ENCODE data around the gene HMGN1.
"Not testable (repeated sequence)": the region's sequence is repeated elsewhere in the genome, so short reads cannot be mapped to it uniquely, and the experiment has no call there.

The HMGN1 gene, protein sequence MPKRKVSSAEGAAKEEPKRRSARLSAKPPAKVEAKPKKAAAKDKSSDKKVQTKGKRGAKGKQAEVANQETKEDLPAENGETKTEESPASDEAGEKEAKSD

GRCh38 chr21:39348355-39349210 is at the start of gene HMGN1:
Gene HMGN1 (minus strand): TSS chr21:39349088. CDS start chr21:39348917, 171 bp downstream.
- DNase-seq = peak; percentile 89

GRCh38 chr21:39397646-39398385 is 48.9 kb upstream of the HMGN1 start:
- DNase-seq = no peak

DNA sequence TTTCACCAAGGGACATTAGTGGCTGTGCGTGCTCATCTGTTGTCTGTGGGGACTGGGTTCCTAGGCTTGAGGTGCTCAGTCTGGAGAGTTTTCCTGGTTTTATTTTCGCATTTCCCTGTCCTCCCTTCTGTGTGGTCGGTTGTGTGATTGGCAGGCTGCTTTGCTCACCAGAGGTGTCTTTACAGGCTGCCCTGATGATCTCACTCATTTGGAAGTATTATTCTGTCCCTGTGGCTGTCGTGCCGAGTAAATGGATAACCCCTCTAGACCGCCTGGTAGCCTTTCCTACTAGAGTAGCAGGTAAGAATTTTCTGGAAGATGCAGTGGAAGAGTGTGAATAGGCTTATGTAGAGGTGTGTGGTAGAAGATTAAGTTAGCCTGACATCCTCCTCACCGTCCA is 44.1 kb upstream of the HMGN1 start:
- no peak for DNase-seq

DNA sequence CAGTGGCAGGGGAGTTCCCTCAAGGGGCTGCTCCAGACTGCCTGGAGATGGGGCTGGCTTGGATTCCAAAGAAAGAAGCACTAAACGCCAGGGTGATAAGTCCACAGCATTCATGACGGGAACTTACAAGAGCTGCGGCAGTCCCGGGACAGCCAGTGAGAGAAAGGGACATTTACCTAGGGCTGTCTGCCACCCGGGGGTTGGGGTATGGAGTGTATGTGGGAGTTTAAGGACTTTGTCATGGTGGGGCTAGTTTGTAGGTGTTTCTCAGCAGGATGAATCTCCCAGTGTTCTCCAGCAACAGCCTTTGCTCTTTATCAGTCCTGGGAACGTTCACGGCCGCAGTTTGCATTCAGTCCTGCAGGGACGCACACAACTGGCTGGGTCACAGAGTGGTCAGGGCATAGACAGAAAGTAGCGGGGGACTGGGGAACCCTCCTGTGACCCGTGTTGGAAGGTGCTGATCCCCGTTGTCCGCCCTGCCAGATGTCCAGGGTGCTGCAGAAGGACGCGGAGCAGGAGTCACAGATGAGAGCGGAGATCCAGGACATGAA is 41.4 kb upstream of the HMGN1 start:
- DNase-seq = no peak

DNA sequence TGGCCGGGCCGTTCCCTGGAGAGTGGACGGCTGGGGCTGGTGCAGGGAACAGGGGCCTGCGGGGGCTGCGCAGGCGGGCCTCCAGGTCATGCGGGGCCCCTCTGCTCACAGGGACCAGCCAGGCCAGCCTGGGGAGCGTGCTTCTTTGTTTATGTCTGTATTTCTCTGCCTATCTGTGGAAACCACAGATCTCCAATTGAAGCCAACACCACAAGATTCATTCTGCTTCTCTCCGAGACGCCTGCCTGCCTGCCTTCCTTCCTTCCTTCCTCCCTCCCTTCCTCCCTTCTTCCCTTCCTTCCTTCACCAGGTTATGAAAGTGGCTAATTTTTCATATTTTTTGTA is 39.9 kb upstream of the HMGN1 start:
- DNase-seq = no peak

GRCh38 chr21:39388038-39388810 is 39.3 kb upstream of the HMGN1 start:
- peak; percentile 85 for DNase-seq

- peak; percentile 93 for DNase-seq
These were observed 38.7 kb upstream of the HMGN1 start for GRCh38 chr21:39387461-39388037.

GRCh38 chr21:39386899-39387298 is 38.0 kb upstream of the HMGN1 start:
- DNase-seq = no peak

DNA sequence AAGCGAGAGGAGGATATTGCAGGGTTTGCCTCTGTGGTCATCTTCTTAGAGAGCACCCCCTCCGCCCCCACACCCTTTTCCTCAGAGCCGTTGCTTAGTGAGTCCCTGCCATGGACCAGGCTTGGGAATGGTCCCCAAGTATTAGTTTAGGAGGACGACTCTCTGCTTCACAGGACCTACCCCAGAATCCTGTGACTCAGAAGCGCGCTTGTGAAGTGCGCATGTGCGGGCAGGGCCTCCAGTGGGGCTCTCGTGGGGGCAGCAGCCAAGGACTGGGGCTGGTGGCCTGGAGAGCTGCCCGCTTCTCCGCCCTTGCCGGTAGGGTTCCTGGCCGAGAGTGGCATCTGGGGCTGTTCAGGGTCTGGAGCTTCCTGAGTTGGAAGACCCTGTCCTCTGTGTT is 37.3 kb upstream of the HMGN1 start:
- DNase-seq = peak; percentile 16

DNA sequence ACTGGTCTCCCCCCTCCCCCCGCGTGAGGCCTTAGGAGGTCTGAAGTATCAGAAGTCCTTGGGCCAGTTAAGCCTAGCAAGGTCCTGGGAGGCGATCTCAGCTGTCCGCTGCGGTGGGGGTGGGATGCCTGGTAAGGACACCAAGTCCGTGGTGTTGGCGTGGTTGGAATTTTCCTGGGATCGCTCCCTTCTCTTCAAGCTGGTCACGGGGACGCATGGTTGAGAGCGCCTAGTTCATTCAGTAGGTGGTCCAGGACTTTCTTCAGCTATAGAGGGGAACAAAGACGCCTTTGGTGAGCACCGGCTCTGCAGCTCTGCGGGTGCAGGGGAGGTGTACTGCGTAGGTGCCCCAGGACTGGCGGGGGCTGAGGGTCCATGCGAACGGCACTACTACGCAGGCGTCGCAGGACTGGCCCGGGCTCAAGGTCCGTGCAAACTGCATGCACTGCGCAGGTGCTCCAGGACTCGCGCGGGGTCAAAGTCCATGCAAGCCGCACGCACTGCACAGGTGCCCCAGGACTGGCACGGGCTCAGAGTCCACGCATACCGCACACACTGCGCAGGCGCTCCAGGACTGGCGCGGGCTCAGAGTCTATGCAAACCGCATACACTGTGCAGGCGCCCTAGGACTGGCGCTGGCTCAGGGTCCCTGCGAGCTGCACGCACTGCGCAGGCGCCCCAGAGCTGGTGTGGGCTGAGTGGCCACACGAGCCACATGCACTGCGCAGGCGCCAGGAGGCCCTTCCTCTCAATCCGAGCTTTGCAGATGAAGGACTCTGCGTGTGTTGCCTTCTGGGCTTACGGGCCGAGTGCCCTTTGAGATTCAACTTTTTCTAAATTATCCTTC is 36.6 kb upstream of the HMGN1 start:
- DNase-seq = peak; percentile 65

- DNase-seq = no peak
These were observed 35.9 kb upstream of the HMGN1 start for GRCh38 chr21:39384674-39385298.

GRCh38 chr21:39382096-39382495 is 33.2 kb upstream of the HMGN1 start:
- not testable (repeated sequence) for DNase-seq

DNA sequence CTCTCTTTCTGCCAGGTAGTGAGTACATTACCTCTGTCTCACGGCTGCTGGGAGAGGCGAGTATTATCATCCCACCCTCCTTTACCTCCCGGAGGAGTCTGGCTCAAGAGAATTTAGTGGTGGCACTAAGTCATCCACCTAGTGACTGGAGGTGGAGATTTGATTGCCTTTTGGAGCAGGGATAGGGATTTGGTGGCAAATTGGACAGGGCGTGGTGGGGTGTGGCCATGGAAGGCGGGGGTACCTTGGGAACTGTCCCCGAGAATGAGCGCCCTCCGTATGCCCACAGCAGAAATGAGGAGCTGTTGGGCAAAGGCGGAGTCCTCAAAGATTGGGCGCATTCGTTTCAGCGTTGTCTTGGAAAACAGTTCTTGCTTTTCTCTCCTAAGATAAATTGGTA is 32.1 kb upstream of the HMGN1 start:
- DNase-seq = no peak

DNA sequence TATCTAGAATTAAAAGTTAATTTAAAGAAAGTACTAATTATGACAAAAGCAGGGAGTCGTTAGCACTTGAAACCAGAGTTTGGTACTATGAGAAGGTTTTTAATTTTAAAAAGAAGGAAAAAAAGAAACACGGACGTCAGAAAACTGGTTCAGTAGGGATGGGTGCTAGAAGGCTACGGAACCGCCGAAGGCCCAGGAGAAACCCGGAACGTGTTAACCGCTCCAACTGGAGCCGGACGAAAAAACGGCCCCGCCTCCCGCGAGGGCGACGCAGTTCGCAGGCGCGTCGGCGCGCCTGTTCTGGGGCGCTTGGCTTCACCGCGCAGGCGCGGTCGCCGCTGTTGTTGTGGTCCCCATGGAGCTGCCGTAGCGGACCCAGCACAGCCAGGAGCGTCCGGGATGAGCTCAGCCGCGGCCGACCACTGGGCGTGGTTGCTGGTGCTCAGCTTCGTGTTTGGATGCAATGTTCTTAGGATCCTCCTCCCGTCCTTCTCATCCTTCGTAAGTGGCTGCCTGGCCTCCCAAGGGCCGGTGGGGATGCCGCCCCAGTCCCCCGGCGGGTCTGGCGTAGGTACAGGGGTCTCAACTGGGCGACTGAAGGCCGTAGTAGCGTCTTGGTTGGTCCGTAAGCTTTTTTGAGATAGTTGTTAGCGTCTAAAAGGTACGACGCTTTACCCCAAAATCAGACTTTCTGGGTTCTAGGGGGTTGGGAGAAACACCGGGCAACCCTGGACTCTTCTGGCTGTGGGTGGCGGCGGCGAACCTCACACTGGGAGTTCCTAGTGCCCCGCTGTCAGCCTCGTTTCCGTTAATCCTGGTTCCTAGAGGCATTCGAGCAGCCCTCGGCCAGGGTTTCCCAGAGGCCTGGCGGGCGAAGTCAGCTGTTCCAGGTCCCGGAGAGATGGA is 31.4 kb upstream of the HMGN1 start:
- DNase-seq = peak; percentile 93

GRCh38 chr21:39377444-39378050 is 28.7 kb upstream of the HMGN1 start:
- DNase-seq = no peak

GRCh38 chr21:39375446-39375845 is 26.6 kb upstream of the HMGN1 start:
- DNase-seq = no peak

DNA sequence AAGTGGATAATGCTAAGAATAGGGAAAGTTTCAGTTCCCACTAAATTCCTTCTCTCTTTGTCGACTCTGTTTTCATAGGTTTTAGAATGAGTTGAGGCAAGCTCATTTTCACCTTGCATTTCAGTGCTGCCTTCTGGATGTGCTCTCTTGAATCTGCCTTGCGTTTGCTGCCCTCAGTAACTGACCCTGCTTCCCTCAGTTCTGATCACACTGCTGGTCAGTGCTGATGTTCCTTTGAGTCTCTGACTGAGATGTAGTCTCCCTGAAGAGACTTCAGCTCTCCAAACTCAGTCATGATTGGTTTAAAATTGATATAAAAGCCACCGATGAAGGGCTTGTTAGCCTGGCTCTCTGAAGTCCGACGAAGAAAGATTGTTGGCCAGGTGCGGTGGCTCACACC is 25.2 kb upstream of the HMGN1 start:
- no peak for DNase-seq

DNA sequence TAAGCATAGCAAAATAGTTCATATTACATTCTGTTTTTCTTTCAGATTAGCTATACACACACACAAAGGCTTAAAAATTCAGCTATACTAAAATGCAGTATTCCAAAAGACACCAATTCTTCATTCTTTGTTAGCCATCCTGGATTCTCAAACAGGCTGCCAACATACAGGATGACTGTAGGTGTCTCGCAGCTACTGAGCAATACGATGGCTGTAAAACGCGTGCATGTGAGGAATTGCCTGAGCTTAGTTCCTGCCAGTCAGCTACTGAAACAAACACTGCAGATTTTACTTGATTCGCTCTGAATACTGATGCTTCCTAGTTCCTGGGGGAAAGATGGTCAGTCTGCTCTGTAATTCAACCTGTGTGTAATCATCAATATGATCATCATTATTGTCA is 24.7 kb upstream of the HMGN1 start:
- DNase-seq = peak; percentile 36

DNA sequence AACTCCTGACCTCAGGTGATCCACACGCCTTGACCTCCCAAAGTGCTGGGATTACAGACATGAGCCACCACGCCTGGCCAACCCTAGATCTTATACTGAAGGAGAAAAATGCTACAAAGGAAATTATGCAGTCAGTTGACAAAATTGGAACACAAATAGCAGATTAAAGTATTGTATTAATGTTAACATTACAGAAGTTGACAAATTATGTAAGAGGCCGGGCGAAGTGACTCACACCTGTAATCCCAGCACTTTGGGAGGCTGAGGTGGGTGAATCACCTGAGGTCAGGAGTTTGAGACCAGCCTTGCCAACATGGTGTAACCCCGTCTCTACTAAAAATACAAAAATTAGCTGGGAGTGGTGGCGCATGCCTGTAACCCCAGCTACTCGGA is 21.0 kb upstream of the HMGN1 start:
- DNase-seq = not testable (repeated sequence)

DNA sequence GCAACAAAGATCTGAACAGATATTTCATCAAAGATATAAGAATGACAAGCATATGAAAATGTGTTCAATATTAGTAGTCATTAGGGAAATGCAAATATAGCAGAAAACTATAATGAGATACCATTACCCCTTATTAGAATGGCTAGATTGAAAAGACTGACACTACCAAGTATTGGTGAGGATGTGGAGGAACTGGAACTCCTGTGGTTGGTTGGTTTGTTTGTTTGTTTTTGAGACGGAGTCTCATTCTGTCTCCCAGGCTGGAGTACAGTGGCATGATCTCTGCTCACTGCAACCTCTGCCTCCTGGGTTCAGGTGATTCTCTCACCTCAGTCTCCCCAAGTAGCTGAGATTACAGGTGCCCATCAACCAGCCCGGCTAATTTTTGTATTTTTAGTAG is 18.9 kb upstream of the HMGN1 start:
- DNase-seq = no peak
